GM20431 (cell line): ENCODE data around the gene NTMT2.
"Not testable (repeated sequence)": the region's sequence is repeated elsewhere in the genome, so short reads cannot be mapped to it uniquely, and the experiment has no call there.

Experiments
- in situ Hi-C: fragments of 300-500 bp; cut with MseI, MboI; formaldehyde crosslinking; loops from one replicate; pipeline ENCODE4 v1.15.0; 2020; ENCODE audit warnings: low sequenced_read_pairs; ENCODE audit not compliant: unreplicated experiment

Gene NTMT2

DNA sequence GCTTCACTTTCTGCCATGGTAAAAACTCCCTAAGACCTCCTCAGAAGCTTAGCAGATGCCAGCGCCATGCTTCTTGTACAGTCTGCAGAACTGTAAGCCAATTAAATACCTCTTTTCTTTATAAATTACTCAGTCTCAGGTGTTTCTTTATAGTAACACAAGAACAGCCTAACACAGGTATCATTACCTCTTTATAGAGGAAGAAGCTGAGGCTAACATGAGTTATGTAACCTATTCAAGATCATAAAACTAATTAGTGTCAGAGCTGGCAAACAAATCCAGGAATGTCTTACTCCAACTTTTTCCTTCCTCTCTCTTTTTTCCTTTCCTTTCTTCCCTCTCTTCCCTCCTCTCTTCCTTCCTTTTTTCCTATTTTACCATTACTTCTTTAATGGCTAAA is 9.3 kb downstream of the NTMT2 start:
- in situ Hi-C loops: no loop called here

DNA sequence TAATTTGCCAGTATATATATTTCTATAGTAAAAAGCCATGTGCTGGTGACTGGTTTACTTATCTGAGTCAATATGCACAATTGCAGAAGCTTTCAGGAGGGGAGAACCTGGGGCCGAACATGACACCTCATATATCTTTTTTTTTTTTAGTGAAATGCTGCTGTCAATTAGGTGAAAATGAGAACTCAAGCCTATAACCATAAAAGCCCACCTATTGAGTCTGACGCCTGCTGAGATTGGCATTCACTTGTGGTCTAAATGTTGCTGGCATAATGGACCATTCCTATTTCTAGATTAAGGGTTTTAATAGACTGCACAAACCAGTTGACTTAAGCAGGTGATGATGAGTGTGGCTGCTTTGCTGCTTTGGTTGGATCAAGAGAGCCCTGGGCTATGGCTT is 10.8 kb downstream of the NTMT2 start:
- in situ Hi-C loops: no loop called here

DNA sequence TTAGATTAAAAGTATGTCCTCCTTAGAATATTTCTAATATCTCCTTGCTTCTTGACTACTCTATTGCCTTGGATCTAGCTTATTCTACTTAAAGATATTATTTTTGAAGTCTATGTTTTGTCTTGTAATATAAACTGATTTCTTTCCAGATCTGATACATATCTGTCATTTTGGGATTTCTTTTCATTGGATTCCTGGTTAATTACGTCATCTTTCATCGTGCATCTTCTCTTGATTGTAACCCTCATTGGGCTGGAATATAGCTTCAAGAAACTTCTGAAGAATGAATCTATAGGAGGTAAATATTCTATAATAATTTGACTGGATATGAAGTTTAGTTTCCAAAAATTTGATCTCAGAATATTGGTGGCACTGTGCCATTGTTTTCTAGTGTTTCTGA is 12.1 kb downstream of the NTMT2 start:
- in situ Hi-C loops: no loop called here

DNA sequence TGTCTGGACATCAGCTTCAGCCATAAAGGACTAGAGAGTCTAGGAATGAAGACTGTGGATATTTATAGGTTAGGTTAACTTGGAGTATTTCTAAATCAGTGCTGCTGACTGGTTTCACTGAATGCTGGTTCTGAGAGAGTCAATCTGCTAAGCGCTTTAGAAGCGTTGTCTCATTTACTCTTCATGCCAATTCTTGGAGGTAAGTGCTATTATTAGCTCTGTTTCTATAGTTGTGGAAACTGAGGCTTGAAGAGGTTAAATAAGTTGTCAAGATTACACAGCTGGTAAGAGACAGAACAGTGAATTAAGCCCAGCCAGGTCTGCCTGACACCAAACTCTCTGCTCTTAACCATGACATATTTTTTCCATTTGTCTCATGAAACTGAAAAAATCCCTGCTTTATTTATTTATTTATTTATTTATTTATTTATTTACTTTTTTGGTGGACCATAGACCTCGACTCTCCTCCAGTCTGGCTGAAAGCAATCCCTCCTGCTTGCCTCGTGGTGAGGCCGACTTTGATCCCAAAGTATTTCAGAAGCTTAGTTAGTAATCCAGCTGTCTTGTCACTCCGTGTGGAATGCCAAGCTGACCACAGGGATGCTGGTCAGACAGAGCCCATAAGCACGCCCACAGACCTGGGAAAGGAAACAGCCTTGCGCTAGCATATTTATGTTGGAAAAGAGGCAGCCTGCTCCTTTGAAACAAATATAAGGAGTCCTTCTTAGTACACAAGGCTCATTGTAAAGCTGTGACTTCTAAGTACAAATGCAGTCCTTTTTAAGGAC is 16.9 kb downstream of the NTMT2 start:
- in situ Hi-C loops: no loop called here

DNA sequence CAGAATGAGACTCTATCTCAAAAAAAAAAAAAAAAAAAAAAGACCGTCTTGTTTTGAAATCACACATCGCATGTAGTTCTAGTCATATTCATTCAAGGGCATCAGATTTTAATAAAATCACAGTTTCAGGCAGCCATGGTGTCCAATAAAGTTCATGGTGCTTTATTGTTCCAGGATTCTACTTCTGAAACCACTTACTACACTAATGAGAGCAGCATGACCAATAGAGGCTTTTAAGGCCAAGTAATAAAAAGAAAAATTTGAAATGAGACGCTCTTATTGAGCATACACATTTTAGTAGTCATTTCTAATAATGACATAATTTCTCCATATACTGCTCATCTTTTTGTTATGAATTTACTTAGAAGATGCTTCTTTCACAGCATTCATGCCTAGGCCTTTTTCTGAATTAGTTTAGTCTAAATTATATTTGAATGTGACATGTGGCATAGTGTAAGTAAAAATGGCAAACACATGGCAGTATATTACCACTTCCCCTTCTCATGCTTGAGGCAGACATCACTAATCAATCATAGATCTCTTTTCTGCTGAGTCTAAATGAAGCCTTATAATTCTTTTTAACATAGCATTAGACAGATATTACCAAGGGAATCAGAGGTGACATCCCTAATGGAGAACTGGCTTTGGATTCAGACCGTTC is 18.5 kb downstream of the NTMT2 start:
- in situ Hi-C loops: no loop called here

DNA sequence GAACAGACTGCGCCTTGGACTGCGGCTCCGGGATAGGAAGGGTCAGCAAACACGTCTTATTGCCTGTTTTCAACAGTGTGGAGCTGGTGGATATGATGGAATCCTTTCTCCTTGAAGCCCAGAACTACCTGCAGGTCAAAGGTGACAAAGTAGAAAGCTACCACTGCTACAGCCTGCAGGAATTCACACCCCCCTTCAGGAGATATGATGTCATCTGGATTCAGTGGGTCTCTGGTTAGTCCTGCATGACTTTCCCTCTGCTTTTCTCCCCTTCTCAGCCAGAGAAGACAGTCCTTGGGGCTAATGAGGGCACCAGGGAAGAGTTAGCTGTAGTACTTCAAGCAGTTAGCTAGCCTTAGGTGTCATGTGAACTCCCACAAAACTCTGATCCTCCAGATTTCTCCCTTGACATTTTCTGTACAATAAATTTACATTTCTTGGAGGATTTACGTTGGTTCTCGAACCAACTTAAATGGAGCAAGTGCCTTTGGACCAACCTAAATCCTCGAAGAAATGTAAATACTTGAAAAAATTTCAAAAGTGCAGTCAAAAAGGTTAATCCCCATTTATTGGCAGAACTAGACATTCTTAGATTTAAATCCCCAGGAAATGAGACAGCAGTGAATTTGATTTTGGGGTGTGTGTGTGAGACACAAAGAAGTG is 20.9 kb downstream of the NTMT2 start:
- in situ Hi-C loops: no loop called here

DNA sequence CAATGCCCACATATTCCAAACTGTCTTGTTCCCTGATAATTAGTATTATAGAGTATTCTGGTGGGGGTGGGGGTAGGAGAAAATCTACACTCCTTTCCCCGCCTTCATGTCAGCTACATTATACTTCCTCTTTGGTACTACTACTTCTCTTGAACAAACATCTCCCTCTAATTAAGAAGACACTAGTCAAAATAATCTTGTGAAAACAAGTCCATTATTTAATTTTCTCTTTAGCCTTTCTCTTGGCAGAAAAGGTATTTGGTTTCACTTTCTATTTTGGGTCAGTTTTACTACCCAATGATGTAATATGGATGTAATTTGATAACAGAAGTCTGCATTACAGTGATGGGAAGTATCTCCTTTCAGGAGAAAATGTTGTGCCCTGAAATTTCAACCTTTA is 22.5 kb downstream of the NTMT2 start:
- in situ Hi-C loops: no loop called here

DNA sequence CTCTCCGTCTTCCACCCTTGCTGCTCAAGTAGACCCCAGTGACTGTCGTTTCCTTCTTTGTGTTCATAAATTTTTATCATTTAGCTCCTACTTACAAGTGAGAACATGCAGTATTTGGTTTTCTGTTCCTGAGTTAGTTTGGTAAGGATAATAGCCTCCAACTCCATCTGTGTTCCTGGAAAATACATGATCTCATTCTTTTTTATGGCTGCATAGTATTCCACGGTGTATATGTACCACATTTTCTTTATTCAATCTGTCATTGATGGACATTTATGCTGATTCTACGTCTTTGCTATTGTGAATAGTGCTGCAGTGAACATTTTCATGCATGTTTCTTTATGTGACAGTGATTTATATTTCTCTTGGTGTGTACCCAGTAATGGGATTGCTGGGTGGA is 24.8 kb downstream of the NTMT2 start:
- in situ Hi-C loops: not testable (repeated sequence)

DNA sequence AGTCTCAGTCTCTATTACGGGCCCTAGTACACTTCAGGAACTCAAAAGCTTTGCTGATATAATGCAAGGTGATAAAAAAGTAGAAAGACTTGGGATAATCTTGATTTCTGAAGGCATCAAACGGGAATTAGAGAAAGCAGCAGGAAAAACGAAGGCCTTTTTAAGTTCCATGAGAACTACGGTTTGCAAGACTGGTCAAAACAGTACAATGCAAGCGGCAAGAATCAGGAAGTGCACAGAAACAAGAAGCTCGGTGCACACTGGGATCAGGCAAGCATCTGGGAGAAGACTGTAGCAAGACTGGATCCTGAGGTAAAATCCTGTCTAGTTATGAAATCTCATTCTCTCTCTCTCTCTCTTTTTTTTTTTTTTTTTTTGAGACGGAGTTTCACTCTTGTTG is 28.6 kb downstream of the NTMT2 start:
- in situ Hi-C loops: no loop called here

DNA sequence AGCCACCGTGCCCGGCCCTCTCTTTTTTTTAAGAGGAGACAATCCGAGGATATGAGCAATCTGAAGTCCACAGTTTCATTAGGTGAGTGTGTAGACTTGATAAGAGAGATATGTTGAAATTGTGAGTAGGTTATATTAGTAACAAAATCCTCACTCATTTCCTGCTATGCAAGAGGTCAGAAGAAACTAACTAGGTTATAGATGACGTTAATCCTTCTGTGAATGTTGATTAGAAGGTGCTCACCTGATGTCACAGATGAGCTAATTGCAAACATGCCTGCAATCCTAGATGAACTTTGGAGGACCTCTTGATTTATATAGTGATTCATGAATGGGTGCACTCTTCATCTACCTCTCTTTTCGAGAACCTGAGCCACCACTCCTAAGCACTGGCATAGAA is 29.3 kb downstream of the NTMT2 start:
- in situ Hi-C loops: no loop called here

DNA sequence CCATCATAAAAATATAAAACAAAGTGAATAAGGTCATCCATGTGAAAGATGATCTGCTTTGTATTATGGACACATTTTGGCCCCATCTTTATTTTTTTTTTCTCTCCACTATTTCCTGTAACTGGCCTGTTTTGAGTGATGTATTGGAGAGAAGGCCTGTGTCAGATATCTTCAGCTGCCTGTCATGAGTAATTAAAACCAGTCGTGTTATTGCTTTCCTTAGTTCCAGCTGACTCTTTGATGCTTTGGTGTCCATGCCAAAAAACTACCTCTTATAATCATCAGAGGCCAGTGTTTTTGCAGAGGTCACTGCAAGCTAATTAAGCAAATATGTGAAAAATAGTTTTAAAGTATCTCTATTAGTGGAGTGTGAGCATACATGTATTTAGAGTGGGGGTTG is 29.7 kb downstream of the NTMT2 start:
- in situ Hi-C loops: no loop called here

DNA sequence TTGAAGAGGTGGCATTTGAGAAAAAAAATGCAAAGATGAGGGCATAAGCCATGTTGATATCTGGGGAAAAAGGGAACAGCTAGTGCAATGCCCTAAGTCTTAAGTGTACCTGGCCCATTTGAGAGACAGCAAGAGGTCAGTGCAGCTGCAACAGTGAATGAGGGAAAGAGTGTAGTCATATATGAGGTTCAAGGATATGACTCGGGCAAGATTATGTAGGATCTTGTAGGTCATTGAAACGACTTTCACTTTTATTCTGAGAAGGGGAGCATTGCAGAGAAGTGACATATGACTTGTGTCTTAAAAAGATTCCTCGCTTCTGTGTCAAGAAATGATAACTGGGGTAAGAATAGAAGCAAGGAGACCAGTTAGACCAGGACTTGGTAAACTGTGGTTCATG is 31.0 kb downstream of the NTMT2 start:
- in situ Hi-C loops: no loop called here

DNA sequence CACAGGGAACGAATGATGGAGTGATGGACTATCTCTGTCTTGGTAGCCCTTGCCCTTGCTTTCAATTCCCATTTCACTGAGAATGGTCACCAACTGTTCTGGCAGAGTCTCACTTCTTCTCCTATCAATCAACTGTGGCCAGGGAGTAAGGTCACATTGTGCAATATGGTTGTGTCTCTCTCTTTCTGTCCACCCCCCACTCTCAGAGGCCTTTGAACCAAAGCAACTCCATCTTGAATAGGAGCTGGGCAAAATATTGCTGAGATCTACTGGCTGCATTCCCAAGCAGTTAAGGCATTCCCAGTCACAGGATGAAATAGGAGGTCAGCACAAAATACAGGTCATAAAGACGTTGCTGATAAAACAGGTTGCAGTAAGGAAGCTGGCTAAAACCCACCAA is 36.7 kb downstream of the NTMT2 start:
- in situ Hi-C loops: no loop called here

DNA sequence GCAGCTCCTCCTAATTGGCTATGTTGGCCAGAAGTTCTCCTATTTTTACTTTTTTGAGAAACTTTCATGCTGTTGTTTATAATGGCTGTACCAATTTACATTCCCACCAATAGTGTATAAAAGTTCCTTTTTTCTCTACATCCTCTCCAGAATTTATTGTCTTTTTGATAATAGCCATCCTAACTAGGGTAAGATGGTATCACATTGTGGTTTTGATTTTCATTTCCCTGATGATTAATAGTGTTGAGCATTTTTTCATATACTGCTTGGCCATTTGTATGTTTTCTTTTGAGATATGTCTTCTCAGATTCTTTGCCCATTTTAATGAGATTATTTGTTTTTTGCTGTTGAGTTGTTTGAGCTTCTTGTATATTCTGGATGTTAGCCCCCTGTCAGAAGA is 46.8 kb downstream of the NTMT2 start:
- in situ Hi-C loops: no loop called here

DNA sequence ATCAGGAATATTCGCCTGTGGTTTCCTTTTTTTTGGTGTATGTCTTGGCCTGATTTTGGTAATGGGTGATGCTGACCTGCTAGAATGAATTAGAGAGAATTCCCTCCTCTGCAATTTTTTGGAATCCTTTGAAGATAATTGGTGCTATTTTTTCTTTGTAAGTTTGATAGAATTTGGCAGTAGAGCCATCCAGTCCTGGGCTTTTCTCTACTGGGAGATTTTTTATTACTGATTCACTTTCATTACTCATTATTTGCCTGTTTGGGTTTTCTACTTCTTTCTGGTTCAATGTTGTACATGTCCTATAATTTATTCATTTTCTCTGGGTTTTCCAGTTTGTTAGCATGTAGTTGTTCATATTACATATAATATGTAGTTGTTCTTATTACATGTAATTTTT is 48.7 kb downstream of the NTMT2 start:
- in situ Hi-C loops: no loop called here

DNA sequence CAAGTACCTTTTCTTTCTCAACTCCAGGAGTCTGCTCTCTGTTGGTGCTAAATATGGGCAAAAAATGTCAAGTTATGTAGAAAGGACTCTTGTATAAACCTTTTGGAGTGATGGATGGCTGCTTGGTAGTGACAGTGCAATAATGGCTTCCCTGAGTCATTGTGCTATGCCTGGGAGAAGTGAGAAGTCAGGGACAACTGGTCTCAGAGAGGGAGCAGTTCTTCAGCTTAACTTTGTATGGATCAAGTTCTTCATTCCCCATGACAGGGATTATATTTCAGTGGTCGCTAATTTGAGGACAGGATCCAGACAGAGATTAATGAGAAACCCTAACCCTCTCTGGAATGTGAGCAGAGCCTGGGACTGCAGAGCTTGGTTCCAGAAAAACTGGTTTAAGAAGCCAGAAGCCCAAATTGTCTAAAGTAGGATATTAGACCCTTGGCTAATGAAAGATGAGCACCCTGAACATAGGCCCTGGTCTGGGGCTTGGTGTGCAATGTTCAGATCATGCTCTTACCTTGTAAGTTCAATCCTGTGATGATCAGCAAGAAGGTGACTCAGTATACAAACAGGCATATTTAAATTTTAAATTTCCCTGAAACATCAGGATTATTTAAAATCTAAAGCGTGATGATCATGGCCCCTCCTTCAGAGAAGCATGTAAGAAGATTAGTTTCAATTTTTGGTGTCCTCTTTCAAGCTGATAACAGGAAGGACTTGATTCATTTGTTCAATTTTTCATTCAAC is 50.9 kb downstream of the NTMT2 start:
- in situ Hi-C loops: no loop called here

DNA sequence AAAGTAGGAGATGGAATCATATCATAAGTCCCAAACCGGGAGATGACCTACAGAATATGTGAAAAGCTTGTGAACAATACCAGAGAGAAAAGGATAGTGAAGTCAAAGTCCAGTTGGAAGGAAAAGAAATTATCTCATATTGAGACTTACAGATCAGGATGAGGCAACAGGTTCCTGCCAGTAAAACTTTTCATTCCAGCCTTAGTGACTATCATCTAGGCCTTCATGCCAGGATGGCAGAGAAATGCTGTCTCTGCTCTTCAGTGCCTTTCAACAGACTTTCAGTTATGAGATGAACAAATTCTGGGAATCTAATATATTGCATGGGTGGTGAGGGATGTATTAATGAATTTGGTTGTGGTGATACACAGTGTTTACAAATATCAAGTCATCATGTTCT is 52.3 kb downstream of the NTMT2 start:
- in situ Hi-C loops: no loop called here

DNA sequence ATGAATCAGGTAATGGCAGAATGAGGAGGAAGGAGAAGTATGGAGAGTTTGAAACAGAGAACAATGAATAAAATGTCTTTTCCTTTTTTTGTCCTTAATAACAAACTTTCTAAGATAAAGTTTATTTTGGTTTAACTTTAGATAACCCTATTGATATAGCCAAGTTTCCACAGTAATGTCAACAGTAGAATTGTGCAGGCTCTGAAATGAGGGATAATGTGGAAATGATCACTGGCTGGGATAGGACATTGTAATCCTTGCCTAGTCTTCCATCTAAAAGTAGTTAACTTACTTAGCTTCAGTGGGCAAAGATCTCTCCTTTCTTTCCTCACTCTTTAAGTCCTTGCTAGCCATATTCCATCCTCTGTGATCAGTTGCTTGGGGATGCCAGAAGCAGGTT is 52.8 kb downstream of the NTMT2 start:
- in situ Hi-C loops: no loop called here

DNA sequence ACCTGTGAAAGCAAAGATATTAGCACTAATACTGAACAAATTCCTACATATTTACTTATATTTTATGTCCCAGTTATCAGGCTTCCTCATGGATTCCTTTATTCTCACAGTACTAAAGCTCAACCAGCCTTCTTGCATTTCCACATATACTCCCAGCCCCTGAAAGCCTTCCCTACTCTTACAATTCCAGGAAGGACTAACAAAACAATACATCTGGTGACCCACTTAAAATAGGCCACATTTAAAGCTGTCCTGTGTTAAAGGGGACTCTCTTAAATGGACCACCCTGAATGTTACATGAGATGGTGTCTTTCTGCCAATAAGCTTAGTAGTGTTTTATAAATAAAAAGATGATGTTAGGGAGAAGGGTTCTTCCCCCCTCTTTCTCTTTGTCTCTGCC is 54.4 kb downstream of the NTMT2 start:
- in situ Hi-C loops: no loop called here

DNA sequence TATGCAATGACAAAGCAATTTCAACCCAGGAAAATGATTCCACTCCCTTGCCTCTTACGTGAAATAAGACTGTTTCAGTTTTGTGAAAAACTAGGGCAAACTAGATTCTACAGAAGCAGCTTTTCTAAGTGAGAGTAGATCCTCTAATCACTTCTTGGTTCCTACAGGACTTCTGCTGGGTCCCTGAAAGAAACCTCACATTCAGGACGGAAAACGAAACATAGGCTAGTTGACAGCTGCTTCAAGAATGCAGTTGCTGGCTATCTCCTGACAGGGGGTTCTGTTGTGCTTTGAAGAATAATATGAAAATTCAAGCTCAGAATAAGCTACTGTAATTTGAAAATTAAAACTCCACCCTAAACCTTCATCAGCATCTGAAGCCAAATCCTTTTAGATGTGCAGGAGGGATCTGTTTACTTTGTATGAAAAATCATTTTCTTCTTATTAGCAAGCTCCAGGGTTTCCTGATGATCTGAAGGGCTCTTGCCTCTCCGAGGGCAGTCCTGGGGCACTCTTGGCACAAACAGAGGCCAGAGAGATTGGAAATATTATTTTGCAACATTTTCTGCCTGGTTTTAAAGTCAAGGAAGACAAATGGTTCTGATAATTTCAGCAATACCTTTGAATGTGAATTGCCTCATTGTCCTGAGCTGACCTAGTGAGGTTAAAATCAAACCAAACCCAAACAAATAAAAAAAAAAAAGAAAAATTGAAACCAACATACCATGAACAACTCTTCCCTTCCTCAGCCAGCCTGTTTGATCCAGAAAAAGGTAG is 55.0 kb downstream of the NTMT2 start:
- in situ Hi-C loops: no loop called here
